ENCODE data around the gene ERFL. TPM values are rescaled to one million over a fixed set of nuclear protein-coding genes. Genes with fewer than 3 reads are reported as not detected.

Gene ERFL
- polyA plus RNA-seq, 1 of the 3 experiments (the other 2 are of a cell fraction) = 0.07 TPM

DNA sequence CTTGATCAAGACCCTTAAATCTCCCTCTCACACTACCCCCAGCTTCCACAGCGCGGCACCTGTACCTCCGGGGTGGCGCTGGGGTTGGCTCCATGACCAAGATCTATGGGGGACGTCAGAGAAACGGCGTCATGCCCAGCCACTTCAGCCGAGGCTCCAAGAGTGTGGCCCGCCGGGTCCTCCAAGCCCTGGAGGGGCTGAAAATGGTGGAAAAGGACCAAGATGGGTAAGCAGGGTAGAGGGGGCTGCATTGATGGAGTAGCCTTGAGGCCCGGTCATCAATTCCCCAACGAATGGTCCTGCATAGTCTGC is 59.3 kb downstream of the ERFL start:
- no peak overlapping the region for H3K4me2 ChIP-seq
- H3K79me2 ChIP-seq (ENCODE audit: insufficient read depth) = peaks cover 46% of the 10 kb centered on the region
- H3K36me3 ChIP-seq (replicated peaks in 1 of 2; ENCODE audit: control insufficient read depth in 1 of 2, insufficient read depth in 2 of 2, low read length in 1 of 2) = peaks cover 60 to 69% of the 10 kb centered on the region in 2 experiments
- no peaks in the 10 kb centered on the region for H3K27me3 ChIP-seq (ENCODE audit: insufficient read depth)
- H2AFZ ChIP-seq (ENCODE audit: low read depth) = no peak overlapping the region
- TF ChIP-seq CHD2 (IDR thresholded peaks at IDR 0.05; ENCODE audit: low read length, partially characterized antibody) = no peak
- H3K27ac ChIP-seq (ENCODE audit: low read depth in 2 of 2, low read length in 1 of 2) = no peak overlapping the region
- no peak for DNase-seq
- H3K9ac ChIP-seq = no peak overlapping the region
- H3K9me3 ChIP-seq = no peaks in the 10 kb centered on the region
- H4K20me1 ChIP-seq (ENCODE audit: insufficient read depth) = peaks cover 95% of the 10 kb centered on the region
- H3K9me2 ChIP-seq = no peaks in the 10 kb centered on the region
- ChIA-PET POLR2A (interaction anchor here (2.3 kb wide), 1 partner anchor 8 kb away, joined by 8 read pairs; the partner anchor contains the start of gene RPS19), CTCF (interaction anchor here (1.0 to 1.4 kb wide), 3 partner anchors 34 to 89 kb away, joined by 3 to 8 read pairs (median 6); no protein-coding TSS in a partner anchor)
- H3K4me3 ChIP-seq (ENCODE audit: low read depth in 2 of 2, low read length in 1 of 2) = no peak overlapping the region
- 93% methylated on average over 8 of the region's 12 CpGs for WGBS (ENCODE audit: low lambda C conversion rate)
- H3K4me1 ChIP-seq (ENCODE audit: control insufficient read depth in 1 of 2, insufficient read depth in 2 of 2, low read depth in 1 of 2, low read length in 1 of 2) = peaks cover 8 to 14% of the 10 kb centered on the region in 2 experiments; a peak in 2 of 4 replicates
- peaks cover 92% of the 10 kb centered on the region for H3F3A ChIP-seq (replicated peaks; ENCODE audit: insufficient read depth)

DNA sequence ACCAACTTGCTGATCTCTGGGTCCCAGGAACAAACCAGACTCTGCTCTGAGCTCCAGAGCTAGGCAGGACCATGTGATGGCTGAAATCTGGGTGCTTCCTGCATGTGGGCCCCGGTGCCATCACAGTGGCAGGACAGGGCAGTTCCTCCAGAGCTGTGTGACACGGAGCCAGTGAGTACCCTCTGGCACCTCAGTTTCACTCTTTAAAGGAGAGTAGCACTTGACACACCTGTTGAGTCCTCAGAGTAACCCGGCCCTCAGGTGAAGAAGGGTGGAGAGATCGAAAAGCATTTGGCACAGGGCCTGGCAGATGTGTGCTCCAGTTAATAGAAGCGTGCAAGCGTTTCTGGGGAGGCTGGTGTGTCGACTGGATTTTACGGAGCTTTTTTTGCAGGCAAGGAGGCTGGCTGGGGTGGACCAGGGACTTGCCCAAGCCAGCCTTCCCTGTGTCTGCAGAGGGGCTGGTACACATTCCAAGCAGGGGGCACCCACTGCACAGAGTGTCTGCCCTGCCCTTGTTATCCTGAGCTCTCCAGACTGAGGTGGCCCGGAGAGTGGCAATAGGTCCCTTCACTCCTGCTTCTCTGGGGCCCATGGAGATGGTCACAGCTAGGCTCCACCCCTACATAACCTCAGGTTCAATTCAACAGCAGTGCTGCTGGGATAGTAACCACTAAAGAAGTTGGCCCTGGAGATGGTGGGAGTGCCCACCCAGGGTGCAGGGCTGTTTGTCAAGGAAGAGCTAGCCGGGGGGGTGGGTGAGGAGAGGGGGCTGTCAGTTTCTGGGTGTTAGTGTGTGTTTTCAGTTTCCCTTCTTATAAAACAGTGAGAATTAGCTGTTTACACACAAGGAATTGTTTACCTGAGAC is 59.9 kb downstream of the ERFL start:
- Histone ChIP-seq H3F3A (replicated peaks; ENCODE audit: insufficient read depth) (peaks cover 88% of the 10 kb centered on the region), H3K4me1 (ENCODE audit: control insufficient read depth in 1 of 2, insufficient read depth in 2 of 2, low read depth in 1 of 2, low read length in 1 of 2) (peaks cover 12 to 16% of the 10 kb centered on the region in 2 experiments; a peak in 2 of 4 replicates), H3K36me3 (replicated peaks in 1 of 2; ENCODE audit: control insufficient read depth in 1 of 2, insufficient read depth in 2 of 2, low read length in 1 of 2) (peaks cover 66 to 75% of the 10 kb centered on the region in 2 experiments), H3K79me2 (ENCODE audit: insufficient read depth) (peaks cover 51% of the 10 kb centered on the region), H4K20me1 (ENCODE audit: insufficient read depth) (peaks cover 100% of the 10 kb centered on the region), H3K9me2 (no peaks in the 10 kb centered on the region), H3K4me2 (no peak overlapping the region), H3K27ac (ENCODE audit: low read depth in 2 of 2, low read length in 1 of 2) (no peak overlapping the region), H3K9ac (no peak overlapping the region), H3K9me3 (no peaks in the 10 kb centered on the region), H3K27me3 (ENCODE audit: insufficient read depth) (no peaks in the 10 kb centered on the region), H2AFZ (ENCODE audit: low read depth) (no peak overlapping the region), H3K4me3 (ENCODE audit: low read depth in 2 of 2, low read length in 1 of 2) (no peak overlapping the region)
- ChIA-PET CTCF (interaction anchor here (1.0 to 1.4 kb wide), 3 partner anchors 33 to 89 kb away, joined by 3 to 8 read pairs (median 6); no protein-coding TSS in a partner anchor), POLR2A (no interaction called here)
- DNase-seq = no peak
- TF ChIP-seq SMC3 (IDR thresholded peaks at IDR 0.05; ENCODE audit: low read depth, low read length) = no peak
- TF ChIP-seq, protein P1, sequence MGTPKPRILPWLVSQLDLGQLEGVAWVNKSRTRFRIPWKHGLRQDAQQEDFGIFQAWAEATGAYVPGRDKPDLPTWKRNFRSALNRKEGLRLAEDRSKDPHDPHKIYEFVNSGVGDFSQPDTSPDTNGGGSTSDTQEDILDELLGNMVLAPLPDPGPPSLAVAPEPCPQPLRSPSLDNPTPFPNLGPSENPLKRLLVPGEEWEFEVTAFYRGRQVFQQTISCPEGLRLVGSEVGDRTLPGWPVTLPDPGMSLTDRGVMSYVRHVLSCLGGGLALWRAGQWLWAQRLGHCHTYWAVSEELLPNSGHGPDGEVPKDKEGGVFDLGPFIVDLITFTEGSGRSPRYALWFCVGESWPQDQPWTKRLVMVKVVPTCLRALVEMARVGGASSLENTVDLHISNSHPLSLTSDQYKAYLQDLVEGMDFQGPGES (IDR thresholded peaks at IDR 0.05; ENCODE audit: low read depth, low read length) = no peak
- no peak for TF ChIP-seq ELF1 (IDR thresholded peaks at IDR 0.05)
- TF ChIP-seq JUND (IDR thresholded peaks at IDR 0.05) = no peak
- no peak for TF ChIP-seq GABPA (IDR thresholded peaks at IDR 0.05; ENCODE audit: low read depth)
- TF ChIP-seq, protein P2, sequence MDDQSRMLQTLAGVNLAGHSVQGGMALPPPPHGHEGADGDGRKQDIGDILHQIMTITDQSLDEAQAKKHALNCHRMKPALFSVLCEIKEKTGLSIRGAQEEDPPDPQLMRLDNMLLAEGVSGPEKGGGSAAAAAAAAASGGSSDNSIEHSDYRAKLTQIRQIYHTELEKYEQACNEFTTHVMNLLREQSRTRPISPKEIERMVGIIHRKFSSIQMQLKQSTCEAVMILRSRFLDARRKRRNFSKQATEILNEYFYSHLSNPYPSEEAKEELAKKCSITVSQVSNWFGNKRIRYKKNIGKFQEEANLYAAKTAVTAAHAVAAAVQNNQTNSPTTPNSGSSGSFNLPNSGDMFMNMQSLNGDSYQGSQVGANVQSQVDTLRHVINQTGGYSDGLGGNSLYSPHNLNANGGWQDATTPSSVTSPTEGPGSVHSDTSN (IDR thresholded peaks at IDR 0.05) = no peak
- TF ChIP-seq CHD2 (IDR thresholded peaks at IDR 0.05; ENCODE audit: low read length, partially characterized antibody) = no peak
- WGBS (ENCODE audit: low lambda C conversion rate) = 88% methylated on average over 8 of the region's 10 CpGs

DNA sequence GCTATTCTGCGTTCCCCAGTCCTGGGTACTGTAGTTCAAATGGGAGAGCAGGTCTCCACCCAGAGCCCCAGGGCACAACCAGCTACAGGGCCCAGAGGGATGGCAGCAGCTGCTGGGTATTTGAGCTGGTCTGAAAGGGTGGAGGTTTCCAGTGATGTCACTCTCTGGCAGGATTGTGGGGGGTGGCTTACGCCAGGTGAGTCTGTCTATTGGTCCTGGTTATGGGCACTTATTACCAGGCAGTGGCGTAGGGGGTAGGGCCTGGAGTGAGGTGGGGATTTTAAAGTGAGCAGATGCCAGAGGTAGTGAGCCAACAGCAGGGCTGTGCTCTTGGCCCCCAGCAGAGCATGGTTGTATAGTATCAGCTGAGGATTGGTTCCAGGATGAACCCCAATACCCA is 62.0 kb downstream of the ERFL start:
- Histone ChIP-seq H3K4me1 (ENCODE audit: control insufficient read depth in 1 of 2, insufficient read depth in 2 of 2, low read depth in 1 of 2, low read length in 1 of 2) (peaks cover 32 to 37% of the 10 kb centered on the region in 2 experiments), H3K9me3 (no peaks in the 10 kb centered on the region), H4K20me1 (ENCODE audit: insufficient read depth) (peaks cover 100% of the 10 kb centered on the region), H3K27me3 (ENCODE audit: insufficient read depth) (no peaks in the 10 kb centered on the region), H3K9ac (no peak overlapping the region), H3K36me3 (replicated peaks in 1 of 2; ENCODE audit: control insufficient read depth in 1 of 2, insufficient read depth in 2 of 2, low read length in 1 of 2) (peaks cover 80 to 87% of the 10 kb centered on the region in 2 experiments), H3K4me3 (ENCODE audit: low read depth in 2 of 2, low read length in 1 of 2) (no peak overlapping the region), H3K4me2 (no peak overlapping the region), H3K27ac (ENCODE audit: low read depth in 2 of 2, low read length in 1 of 2) (no peak overlapping the region; a peak in 1 of 4 replicates), H2AFZ (ENCODE audit: low read depth) (no peak overlapping the region), H3K79me2 (ENCODE audit: insufficient read depth) (peaks cover 72% of the 10 kb centered on the region), H3F3A (replicated peaks; ENCODE audit: insufficient read depth) (peaks cover 72% of the 10 kb centered on the region), H3K9me2 (no peaks in the 10 kb centered on the region)
- 89% methylated on average over 3 of the region's 3 CpGs for WGBS (ENCODE audit: low lambda C conversion rate)
- POLR2A ChIA-PET = no interaction called here
- CTCF ChIA-PET = interaction anchor here (0.7 to 4.5 kb wide), 3 partner anchors 7 to 132 kb away, joined by 3 to 34 read pairs (median 3); no protein-coding TSS in a partner anchor
- peak; percentile 15 for DNase-seq
- TF ChIP-seq EP300 (IDR thresholded peaks at IDR 0.05; ENCODE audit: borderline replicate concordance in 1 of 2, low read depth in 1 of 2, low read length in 1 of 2) (no peak), RXRA (IDR thresholded peaks at IDR 0.05; ENCODE audit: borderline replicate concordance, low read depth) (no peak), NRF1 (IDR thresholded peaks at IDR 0.05; ENCODE audit: low read depth, low read length) (no peak), MEF2A (IDR thresholded peaks at IDR 0.05; ENCODE audit: borderline replicate concordance, low read depth) (no peak), TEAD4 (IDR thresholded peaks at IDR 0.05; ENCODE audit: borderline replicate concordance, insufficient read depth) (no peak), POLR2AphosphoS5 (IDR thresholded peaks at IDR 0.05; ENCODE audit: low read depth, low read length) (no peak), YY1 (IDR thresholded peaks at IDR 0.05; ENCODE audit: low read depth) (no peak), ELF1 (IDR thresholded peaks at IDR 0.05) (no peak), GABPA (IDR thresholded peaks at IDR 0.05; ENCODE audit: low read depth) (no peak)
- TF ChIP-seq, protein P3, sequence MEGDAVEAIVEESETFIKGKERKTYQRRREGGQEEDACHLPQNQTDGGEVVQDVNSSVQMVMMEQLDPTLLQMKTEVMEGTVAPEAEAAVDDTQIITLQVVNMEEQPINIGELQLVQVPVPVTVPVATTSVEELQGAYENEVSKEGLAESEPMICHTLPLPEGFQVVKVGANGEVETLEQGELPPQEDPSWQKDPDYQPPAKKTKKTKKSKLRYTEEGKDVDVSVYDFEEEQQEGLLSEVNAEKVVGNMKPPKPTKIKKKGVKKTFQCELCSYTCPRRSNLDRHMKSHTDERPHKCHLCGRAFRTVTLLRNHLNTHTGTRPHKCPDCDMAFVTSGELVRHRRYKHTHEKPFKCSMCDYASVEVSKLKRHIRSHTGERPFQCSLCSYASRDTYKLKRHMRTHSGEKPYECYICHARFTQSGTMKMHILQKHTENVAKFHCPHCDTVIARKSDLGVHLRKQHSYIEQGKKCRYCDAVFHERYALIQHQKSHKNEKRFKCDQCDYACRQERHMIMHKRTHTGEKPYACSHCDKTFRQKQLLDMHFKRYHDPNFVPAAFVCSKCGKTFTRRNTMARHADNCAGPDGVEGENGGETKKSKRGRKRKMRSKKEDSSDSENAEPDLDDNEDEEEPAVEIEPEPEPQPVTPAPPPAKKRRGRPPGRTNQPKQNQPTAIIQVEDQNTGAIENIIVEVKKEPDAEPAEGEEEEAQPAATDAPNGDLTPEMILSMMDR (IDR thresholded peaks at IDR 0.05) = no peak
- TF ChIP-seq, protein P1 (IDR thresholded peaks at IDR 0.05; ENCODE audit: low read depth, low read length) = no peak
